Measurements from ENCODE around the gene RPN2.

- TF ChIP-seq POLR2A (IDR thresholded peaks at IDR 0.05; ENCODE audit: low read depth) (no peak), CTCF (IDR thresholded peaks at IDR 0.05) (no peak), POLR2AphosphoS5 (IDR thresholded peaks at IDR 0.05) (no peak), EP300 (IDR thresholded peaks at IDR 0.05) (no peak)
These were observed 80.7 kb downstream of the RPN2 start for GRCh38 chr20:37259865-37260264.
